NCI-H2107 (cell line): ENCODE measurements around the gene LST1.
"Not testable (repeated sequence)": the region's sequence is repeated elsewhere in the genome, so short reads cannot be mapped to it uniquely, and the experiment has no call there.

ENCODE experiments used
- DNase-seq: peaks from one replicate; lab custom pipeline; 2025; lab: John Stamatoyannopoulos, UW

LST1 gene

DNA sequence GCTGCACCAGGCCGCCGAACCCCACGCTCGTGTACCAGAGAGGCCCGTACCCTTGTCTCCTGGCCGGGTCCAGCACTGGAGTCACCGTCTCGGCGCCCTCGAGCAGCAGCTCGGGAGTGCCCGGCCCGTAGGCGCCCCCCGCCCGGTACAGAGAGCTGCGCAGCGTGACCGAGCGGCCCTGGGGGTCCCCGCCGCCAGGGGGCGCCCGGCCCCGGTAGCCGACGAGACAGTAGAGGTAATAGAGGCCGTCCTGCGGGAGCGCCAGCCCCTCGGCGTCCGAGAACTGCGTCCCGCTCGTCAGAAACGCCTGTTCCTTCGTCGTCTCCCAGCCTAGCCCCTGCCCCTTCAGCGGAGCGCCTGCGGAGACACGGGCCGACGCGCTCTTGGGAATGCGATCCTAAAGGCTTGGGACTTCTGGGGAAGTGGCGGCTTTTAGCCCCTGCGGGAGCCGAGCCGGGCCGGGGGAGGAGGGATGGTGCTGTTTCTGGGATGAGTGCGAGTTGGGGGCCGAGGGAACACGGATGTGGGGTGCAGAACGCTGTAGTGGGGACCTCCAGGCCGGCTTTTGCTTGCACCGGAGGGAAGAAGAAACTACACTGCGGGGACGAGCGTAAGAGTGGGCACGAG, 5.2 kb upstream of the LST1 start:
- peak; percentile 11 for DNase-seq

DNA sequence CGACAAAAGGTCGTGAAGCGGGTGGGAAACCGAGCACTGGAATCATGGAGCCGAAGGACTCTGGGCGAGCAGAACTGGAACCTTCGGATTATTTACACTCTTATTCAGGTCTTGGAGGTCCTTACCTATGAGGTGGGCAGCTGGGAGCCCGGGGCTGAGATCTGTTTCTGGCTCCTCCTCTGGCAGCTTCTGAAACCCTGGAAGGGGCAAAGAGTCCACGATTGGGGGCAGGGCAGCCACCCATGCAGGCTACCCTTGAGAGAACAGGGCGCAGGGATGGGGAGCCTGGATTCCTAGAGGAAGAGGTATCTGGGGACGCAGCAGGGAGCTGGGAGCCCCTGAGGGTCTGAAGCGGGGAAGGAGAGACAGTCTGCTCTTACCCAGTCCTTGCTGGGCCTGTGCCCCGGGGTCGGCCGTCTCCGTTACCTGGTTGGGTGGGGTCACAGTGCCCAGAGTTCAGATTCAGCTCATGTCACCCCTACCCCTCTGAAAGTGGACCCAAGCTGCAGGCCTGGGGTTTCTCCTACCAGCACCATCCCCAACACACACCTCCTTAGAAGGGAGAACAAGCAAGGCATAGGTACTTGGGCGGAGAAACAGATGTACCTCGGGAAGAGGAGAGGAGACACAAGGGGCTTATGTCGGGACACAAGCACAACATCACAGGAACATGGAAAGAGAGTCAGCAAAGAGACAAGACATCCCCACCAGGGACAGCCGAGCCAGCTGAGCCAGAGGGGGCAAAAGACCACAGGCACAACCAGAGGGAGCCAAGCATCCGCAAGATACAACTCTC, 4.4 kb upstream of the LST1 start:
- DNase-seq = no peak

DNA sequence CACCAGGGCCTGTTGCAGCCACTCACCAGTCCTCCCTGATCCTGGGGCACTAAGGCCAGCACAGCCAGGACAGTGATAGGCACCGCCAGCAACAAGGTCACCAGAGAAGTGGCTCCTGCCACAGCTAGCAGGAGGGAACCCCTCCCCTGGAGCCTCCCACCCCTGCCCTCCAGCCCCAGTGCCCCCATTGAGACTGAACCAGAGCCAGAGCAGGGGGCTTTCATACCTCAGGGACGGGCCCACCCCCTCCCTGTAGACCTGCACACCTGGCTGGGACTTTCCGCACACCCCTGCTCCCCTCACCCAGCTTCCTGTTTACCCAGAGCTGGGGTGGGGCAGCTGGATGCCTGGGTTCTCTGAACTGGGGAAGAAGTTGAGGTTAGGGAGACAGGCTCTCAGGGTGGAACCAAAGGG, 3.8 kb upstream of the LST1 start, which contains the start of gene LTB:
Gene LTB, minus strand, starts transcription at position 195 of the 414 bp plus-strand sequence. Its CDS starts 7 bp downstream, at position 188.
- DNase-seq = no peak

DNA sequence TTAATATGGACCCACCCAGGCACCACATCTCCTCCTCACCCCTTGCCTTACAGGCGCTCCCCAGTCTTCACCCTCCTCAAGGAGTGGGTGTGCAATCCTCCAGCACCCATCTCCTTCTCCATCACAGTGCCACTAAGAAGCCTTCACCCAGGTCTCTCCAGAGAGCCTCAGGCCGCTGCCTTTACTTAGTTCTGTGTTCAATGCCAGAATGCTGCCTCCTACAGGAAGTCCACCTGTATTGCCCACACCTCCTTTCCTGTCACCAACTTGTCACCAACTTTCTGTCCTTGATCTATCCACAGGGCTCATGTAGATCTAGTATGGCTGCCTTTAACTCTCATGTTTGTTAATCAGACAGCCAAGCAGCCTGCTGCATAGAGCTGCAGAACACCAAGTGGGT, 586 bp upstream of the LST1 start:
- no peak for DNase-seq

DNA sequence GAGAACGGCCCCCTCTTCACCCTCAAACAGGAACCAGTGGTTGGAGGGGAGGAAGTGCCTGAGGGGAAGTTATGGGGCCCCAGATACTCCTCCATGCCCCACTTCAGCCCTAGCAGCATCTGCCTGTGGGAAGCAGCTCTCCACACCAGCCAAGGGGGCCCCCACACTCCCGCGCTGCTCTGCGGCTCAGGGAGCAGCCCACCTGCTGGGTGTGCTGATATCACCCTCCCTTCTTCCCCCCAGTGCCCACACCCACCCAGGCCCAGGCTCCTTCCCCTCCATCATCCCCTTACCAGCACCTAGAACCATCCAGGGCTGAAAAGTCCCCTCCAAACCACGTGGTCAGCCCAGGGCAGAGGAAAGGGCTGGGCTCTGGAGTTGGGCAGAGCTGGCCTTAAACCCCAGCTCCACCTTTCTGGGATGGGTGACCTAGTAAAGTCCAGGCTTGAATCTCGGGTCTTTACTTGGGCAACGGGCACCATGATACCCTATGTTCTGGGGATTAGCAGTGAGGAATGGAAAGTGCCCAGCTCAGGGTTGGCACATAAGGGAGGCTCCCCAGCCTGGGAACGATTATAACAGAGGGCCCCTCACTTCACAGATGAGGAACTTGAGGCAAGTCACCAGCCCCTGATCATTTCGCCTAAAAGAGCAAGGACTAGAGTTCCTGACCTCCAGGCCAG, 663 bp downstream of the LST1 start:
- no peak for DNase-seq

DNA sequence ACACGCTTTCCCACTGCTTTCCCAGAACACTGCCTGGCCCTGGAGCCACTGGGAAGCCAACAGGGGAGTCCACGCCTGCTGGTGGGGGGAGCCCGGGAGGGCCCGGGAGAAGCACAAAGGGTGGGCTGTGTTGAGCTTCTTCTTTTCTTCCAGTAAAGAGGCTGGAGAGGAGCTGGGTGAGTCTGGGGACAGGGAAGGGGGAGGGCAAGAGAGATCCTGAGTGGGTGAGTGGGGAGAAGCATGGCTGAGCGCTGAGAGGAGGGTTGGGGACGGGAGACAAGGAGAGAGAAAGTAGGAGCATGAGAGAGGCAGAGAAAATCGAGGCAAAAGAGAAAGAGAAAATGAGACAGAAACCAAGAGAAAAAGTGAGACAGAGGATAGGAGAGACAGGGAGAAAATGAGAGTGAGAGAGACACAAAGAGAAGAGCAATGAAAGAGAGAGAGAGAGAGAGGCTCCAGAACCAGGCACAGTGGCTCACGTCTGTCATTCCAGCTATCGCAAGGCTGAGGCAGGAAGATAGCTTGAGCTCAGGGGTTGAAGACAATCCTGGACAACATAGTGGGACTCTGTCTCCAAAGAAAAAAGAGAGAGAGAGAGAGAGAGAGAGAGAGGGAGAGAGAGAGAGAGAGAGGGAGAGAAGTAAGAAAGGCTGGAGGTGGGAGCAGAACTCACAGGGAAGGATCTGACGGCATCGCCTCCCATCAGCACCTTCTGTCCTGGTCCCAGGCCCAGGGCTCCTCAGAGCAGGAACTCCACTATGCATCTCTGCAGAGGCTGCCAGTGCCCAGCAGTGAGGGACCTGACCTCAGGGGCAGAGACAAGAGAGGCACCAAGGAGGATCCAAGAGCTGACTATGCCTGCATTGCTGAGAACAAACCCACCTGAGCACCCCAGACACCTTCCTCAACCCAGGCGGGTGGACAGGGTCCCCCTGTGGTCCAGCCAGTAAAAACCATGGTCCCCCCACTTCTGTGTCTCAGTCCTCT, 2.0 kb downstream of the LST1 start:
- no peak for DNase-seq

DNA sequence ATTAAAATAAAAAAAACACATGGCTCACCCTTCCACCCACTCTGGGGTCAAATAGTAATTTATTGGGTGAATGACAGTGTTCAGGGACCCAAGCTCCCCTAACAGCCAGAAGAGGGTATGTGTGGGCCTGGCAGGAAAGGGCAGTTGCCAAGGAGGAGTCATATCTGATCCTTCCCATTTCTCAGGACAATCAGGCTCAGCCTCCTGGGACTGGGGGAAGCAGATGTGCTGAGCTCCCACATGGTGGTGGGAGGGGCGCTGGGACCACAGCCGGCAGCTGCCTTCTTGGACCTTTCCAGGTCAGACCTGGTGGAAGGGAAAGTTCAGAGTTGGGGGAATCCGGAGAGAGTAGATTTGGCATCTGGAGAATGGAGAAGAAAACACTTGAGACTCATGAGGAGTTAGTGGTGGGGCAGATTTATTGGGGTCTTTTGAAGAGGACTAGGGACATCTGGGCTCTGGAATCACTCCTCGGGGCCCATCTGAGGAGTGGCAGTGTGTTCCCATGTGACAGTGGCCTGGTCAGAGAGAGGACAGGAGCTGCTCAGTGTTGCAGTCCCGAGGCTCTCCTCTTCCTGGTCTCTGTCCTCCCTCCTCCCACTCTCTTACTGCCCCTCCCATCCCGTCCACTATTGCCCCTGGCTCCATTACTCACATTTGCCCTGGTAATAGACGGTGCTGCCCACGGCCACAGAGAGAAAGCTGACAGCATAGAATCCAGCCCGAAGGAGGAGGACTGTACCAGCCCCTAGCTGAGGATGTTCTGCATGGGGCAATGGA, 3.0 kb downstream of the LST1 start:
- DNase-seq = no peak

DNA sequence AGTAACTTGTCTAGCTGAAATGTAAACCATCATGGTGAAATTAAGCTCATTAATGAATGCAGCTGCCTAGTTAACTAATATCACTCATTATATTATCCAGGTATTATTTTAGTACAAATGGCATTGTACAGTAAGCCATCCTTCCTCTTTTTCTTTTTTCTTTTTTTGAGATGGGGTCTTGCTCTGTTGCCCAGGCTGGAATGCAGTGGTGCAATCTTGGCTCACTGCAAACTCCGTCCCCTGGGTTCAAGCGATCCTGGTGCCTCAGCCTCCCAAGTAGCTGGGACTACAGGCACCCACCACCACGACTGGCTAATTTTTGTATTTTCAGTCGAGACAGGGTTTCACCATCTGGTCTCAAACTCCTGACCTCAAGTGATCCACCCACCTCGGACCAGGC, 4.6 kb downstream of the LST1 start:
- not testable (repeated sequence) for DNase-seq

DNA sequence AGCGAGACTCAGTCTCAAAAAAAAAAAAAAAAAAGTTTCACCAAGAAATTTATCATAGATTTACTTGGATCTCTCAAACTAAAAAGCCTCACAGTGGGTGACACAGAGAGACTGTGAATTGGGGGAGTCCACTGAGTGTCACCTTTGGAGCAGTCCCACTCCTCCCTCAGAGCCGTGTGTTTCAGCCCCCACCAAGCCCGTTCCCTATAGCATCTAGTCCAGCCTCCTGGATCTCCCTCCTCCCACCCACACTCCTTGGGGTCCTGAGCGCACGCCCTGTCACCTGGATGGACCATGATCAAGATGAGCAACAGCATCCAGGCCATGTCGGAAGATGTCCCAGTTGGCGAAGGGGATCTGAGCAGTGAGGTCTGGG, 6.3 kb downstream of the LST1 start:
- DNase-seq = no peak

DNA sequence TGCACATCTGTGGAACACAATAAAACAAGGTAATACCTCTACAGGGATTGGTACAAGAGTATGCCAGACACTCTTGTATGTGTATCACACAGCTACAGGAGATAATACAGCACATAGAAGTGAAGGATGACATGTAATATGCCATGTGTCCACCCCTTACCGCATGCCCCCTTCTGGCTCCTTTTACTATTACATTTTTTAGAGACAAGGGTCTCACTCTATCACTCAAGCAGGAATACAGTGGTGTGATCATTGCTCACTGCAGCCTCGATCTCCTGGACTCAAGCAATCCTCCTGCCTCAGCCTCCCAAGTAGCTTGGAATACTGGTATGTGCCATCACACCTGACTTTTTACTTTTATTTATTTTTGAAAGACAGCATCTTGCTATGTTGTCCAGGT, 10.9 kb downstream of the LST1 start:
- no peak for DNase-seq

DNA sequence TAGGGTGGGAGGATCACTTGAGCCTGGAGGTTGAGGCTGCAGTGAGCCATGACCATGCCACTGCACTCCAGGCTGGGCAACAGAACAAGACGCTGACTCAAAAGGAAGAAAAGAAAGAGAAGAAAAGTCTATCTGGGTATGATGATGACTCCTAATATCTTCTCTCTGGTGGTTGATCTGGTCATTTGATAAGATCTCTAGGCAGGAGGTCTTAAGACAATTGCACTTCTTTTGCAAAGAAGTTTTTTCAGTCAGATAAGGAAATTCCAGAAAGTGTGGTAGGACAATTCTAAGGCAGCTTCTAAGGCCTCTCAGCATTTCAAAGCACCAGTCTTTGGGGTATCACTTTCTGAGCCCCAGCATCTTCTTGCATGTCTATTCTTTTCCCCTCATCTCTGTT, 21.2 kb downstream of the LST1 start:
- no peak for DNase-seq

DNA sequence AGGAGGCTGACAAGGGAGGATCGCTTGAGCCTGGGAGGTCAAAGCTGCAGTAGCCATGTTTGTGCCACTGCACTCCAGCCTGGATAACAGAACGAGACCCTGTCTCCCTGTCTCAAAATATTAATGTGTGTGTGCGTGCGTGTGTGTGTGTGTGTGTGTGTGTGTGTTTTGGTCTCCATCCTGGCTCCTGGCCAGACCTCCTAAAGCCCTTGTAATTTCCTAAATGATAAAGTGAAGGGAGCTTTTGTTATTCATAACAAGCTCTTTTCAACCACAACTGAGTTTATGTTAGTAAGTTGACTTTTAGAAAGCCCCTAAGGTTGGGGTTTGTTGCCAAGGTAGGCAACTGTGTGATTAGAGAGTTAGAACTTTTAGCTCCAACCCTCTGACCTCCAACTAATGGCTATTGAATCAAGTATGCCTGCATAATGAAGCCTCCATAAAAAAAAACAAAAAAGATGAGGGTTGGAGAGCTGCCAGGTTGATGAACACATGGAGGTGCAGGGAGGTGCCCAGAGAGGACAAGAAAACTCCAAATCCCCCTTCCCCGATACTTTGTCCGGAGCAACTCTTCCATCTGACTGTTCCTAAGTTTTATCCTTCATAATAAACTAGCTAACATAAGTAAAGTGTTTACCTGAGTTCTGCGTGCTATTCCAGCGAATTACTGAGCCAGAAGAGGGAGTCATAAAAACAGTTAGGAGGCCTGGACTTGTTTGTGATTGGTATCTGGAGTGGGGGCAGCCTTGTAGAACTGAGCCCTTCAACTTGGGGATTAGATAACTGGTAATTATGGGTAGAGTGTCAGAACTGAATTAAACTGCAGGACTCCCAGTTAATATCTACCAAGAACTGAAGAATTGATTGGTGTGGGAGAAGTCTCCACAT, 23.7 kb downstream of the LST1 start:
- DNase-seq = no peak

DNA sequence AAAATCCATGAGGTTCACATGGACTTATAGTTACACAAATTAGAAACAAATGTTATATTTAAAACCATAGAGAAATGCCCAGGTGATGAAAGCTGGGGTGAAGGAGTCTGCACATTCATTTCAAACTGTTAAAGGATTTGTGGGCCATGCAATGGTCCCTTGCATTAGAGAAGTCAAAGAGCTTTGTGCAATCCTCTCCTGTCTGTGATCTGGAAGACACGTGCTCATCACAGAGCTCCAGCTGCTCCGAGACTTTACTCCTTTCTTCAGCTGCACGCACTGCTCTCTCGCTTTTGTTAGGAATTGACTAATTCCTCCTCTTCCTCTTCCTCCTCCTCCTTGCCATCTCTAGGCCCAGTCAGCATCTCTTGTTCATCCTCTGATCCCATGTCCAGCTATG, 24.9 kb downstream of the LST1 start:
- DNase-seq = no peak

DNA sequence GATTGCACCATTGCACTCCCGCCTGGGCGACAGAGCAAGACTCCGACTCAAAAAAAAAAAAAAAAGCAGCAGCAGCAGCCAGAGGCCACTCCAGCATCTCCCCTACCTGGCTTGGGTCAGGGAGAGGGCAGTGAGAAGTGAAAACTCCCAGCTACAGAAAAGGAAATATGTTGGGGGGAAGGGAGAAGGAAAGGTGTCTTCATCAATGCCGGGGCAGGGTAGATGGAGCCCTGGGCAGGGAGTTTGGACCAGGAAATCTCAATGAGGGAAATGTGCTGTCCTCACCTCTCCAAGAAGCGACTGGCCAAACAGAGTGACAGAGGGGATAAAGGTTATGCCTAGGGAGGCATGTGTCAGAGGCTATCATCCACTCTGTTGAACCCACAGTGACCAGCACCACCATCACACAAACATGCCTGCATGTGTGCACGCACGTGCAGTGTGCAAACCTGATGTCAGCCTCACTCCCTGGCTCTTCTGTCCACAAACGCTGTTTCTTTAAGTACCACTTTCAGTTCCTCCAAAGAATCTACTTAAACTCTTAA, 28.1 kb downstream of the LST1 start:
- DNase-seq = no peak

DNA sequence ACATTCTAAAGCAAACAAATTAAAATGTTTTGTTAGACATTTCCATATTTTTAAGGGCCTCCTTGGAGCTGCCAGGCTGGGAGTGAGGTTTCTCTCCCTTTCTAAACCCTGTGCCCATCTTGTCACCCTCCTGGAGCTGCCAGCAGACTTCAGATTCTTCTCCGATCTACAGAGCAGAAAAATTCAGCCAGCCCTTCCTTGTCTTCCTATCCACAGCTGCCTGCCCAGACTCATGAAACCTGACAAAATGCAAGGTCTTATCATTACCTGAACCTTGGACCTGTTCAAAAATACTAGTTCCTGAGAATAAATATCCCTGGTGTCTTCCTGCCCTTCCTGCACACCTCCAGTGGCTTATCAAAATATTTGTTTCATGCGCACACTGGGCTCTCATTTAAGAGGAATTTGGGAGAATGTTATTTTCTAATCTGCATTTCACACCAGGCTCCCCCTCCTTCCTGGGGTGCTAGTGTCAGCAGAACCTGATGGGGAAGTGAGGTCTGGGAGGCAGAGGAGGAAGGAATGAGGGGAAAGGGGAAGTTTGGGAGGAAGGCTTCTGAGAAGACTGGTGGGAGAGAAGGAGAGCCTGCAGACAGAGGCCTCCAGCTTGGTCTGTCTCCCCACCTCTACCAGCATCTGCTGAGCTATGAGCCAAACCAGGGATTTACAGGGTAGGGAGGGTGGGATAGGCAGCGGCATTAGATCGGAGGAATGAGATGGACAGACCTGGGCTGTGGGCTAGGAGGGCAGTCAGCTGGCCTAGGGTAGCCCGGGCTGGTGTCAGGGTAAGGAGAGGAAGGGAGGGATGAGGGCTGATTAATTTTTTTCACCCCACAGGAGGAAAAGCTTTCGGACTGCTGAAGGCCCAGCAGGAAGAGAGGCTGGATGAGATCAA, 28.9 kb downstream of the LST1 start, which contains the start of gene AIF1:
Gene AIF1, plus strand, starts transcription at position 551 of the 895 bp plus-strand sequence. Its CDS starts 96 bp downstream, at position 647.
- DNase-seq = no peak

DNA sequence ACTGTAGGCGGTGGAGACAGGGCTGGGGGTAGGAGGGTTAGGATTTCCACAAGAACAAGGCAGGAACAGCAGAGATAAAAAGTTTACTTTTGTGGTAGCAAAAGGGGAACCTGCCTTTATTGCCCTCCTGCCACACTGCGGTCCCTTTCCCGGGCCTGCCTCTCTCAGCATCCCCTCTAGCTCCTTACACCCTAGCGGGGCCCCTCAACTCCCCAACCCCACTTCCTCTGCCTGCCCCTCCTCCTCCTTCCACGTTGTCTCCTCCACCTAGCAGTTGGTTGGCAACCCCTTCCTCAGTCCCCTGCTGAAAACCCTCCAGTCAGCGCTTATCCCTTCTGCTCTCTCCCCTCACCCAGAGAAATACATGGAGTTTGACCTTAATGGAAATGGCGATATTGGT, 29.7 kb downstream of the LST1 start:
- DNase-seq = no peak

DNA sequence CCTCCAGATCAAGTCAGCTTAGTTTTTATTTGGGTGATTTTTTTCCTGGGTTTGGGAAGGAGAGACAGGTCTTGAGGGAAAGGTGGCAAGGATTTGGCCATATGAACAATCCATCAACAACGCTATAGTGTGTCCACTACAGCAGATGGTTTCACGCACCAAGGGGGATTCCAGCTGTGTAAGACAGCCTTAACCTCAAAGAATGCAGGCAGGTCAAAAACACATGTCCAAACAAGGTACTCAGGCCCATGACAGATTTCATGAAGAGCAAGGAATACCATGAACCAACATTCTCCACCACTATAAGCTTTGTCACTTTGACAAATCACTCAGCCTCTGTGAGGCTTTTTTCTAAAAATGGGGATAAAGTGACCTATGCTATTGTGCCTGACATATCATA, 30.9 kb downstream of the LST1 start:
- no peak for DNase-seq

DNA sequence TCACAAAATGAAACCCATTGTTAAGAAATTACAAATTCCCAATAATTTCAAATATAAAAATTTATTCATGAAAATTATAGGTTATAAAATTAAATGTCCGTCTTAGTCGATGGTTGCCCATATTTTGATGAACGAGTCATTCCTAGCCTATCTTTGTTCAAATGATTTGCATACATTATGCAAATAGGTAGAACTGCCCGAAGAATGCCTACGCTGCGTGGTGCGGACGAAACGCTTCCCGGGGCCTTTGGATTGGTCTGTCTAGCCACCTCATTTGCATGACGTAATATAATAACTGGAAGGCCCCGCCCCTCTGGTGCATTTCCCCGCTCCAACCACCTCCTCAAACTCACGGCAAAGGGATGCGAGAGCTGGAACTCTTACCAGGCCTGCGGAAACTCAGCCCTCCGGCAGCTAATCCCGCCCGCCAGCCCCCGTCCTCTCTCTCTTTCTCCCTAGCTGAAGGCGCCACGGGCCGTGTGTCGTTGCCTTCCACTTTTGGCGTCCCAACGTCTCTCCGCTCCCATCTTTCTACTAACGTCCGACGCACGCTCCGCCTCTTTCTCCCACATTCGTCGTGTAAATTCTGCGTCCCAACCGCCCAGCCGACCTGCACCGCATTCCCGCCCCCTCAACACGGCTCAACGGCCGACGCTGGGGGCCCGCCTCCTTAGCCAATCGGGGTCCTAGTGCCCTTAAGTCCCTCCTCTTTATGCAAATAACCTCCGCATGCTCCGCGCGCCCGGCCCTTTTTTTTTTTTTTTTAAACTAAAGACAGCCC, 33.9 kb downstream of the LST1 start:
- peak; percentile 84 for DNase-seq
